Measurements from ENCODE around the gene EMP2.
"Not testable (repeated sequence)": the region's sequence is repeated elsewhere in the genome, so short reads cannot be mapped to it uniquely, and the experiment has no call there.

EMP2 gene

GRCh38 chr16:10519929-10520868 lies 60.2 kb downstream of the EMP2 start:
- DNase-seq (ENCODE audit: low spot score): no peak

- no peak for DNase-seq (ENCODE audit: low spot score)
Measured at GRCh38 chr16:10519297-10519696, 61.1 kb downstream of the EMP2 start.

- DNase-seq (ENCODE audit: low spot score): no peak
Measured at GRCh38 chr16:10518479-10519041, 61.8 kb downstream of the EMP2 start.

- no peak for DNase-seq (ENCODE audit: low spot score)
Measured at GRCh38 chr16:10517868-10518267, 62.5 kb downstream of the EMP2 start.

- peak; percentile 42 for DNase-seq (ENCODE audit: low spot score)
Measured at GRCh38 chr16:10514369-10515055, 65.9 kb downstream of the EMP2 start.

- DNase-seq (ENCODE audit: low spot score): peak; percentile 70
Measured at GRCh38 chr16:10511829-10512228, 68.6 kb downstream of the EMP2 start.

- DNase-seq (ENCODE audit: low spot score): no peak
Measured at GRCh38 chr16:10510279-10510678, 70.1 kb downstream of the EMP2 start.

GRCh38 chr16:10509534-10510025 lies 70.8 kb downstream of the EMP2 start:
- DNase-seq (ENCODE audit: low spot score): peak; percentile 82

- DNase-seq (ENCODE audit: low spot score): not testable (repeated sequence)
Measured at GRCh38 chr16:10505286-10505685, 75.1 kb downstream of the EMP2 start.

- DNase-seq (ENCODE audit: low spot score): no peak
Measured at GRCh38 chr16:10504404-10504885, 76.0 kb downstream of the EMP2 start.

GRCh38 chr16:10502776-10503175 lies 77.6 kb downstream of the EMP2 start:
- no peak for DNase-seq (ENCODE audit: low spot score)

- DNase-seq (ENCODE audit: low spot score): no peak
Measured at GRCh38 chr16:10501016-10501607, 79.3 kb downstream of the EMP2 start.

- DNase-seq (ENCODE audit: low spot score): no peak
Measured at GRCh38 chr16:10500582-10500981, 79.8 kb downstream of the EMP2 start.

- no peak for DNase-seq (ENCODE audit: low spot score)
Measured at GRCh38 chr16:10497132-10498101, 83.0 kb downstream of the EMP2 start.

GRCh38 chr16:10495031-10495345 lies 85.4 kb downstream of the EMP2 start:
- no peak for DNase-seq (ENCODE audit: low spot score)

GRCh38 chr16:10494343-10495030 lies 85.9 kb downstream of the EMP2 start:
- DNase-seq (ENCODE audit: low spot score): peak; percentile 36

GRCh38 chr16:10493276-10493675 lies 87.1 kb downstream of the EMP2 start:
- no peak for DNase-seq (ENCODE audit: low spot score)

- no peak for DNase-seq (ENCODE audit: low spot score)
Measured at GRCh38 chr16:10490141-10490540, 90.3 kb downstream of the EMP2 start.

- no peak for DNase-seq (ENCODE audit: low spot score)
Measured at GRCh38 chr16:10485698-10486382, 94.6 kb downstream of the EMP2 start.

- no peak for DNase-seq (ENCODE audit: low spot score)
Measured at GRCh38 chr16:10485159-10485558, 95.2 kb downstream of the EMP2 start.
